HEK293T (cell line): ENCODE measurements around the gene SOCS2.

Experiments used
- BHLHE40 ChIP-seq: fragments of 450-650 bp; IDR thresholded peaks from 2 replicates; pipeline ENCODE4 v1.6.1; 2016; ENCODE audit warnings: mild to moderate bottlenecking, moderate library complexity, borderline replicate concordance
- CTBP1 ChIP-seq: fragments of 450-650 bp; IDR thresholded peaks from 2 replicates; pipeline ENCODE4 v1.6.1; 2016; ENCODE audit warnings: borderline replicate concordance
- FOXK2 ChIP-seq: fragments of 450-650 bp; IDR thresholded peaks from 2 replicates; pipeline ENCODE4 v1.6.1; 2016; ENCODE audit warnings: mild to moderate bottlenecking
- FOXM1 ChIP-seq: fragments of 450-650 bp; IDR thresholded peaks from 2 replicates; pipeline ENCODE4 v1.6.1; 2017; ENCODE audit warnings: mild to moderate bottlenecking, borderline replicate concordance
- HDGF ChIP-seq: fragments of 450-650 bp; IDR thresholded peaks from 2 replicates; pipeline ENCODE4 v1.6.1; 2017; ENCODE audit warnings: antibody characterized with exemption, borderline replicate concordance
- NFRKB ChIP-seq: fragments of 450-650 bp; IDR thresholded peaks from 2 replicates; pipeline ENCODE4 v1.6.1; 2016; ENCODE audit warnings: mild to moderate bottlenecking, moderate library complexity
- TARDBP ChIP-seq: fragments of 450-650 bp; IDR thresholded peaks from 2 replicates; pipeline ENCODE4 v1.6.1; 2016

- TF ChIP-seq FOXM1 (no peak), HDGF (no peak), BHLHE40 (no peak), NFRKB (no peak), TARDBP (no peak), FOXK2 (no peak), CTBP1 (no peak)
These were observed 35.8 kb downstream of the SOCS2 start for GRCh38 chr12:93608313-93608712.
